GM10847 (cell line): ENCODE measurements around the gene PRPS1.

Experiments
- POLR2A ChIP-seq: IDR thresholded peaks from 2 replicates; pipeline ENCODE4 v1.6.1; 2011; ENCODE audit not compliant: insufficient read length; ENCODE audit errors: extremely low read depth

The PRPS1 gene

DNA sequence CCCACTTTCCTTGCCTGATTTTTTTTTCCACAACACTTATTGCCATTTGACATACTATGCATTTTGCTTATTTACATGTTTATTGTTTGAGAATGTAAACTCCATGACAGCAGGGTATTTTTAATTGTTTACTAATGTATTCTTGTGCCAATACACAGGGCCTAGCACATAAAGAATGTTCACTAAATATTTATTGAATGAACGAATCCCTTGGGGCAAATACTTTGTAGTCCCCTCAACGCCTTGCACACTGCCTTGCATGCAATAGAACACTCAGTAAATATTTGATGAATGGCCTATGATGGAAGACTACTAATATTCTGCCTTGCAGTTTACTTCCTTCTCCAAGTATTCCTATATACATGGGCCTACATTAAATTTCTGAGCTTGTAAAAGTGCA is 1.4 kb upstream of the PRPS1 start:
- no peak for TF ChIP-seq POLR2A

DNA sequence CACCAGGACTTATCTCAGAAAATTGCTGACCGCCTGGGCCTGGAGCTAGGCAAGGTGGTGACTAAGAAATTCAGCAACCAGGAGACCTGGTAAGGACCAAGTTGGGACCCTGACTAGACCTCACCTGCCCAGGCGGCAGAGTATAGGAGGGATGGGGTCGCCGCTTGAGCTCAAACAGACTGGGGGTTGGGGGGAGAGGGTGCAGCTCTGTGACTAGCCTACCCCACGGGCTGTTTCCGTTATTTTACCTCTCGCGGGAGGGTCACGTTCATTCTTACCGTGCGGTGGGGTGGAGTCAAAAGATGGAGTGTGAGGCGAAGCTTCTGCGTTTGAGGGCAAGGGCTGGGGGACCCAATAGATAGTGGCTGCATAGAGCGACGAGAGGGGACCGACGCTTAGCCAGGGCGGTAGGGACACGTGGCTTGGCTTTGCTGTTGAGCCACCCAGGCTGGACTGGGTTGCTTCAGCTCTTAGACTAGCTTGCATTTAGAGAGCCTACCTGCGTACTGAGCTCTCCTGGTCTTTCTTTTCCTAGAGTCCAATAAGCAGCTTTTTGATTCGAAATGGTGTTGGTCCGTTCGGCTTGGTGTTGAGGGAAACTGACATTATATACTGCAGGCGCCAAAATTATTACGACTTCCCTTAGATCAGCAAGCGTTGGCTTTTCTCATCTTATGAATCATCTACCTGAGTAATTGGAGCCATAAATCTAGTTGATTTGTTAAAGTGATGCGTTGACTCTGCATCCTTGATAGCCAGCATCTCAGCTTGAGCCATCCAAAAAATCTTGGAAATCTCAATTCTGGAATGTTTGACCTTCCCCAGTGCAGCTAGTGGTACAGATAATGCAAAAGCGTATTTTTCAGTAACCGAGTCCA is 591 bp downstream of the PRPS1 start:
- no peak for TF ChIP-seq POLR2A

DNA sequence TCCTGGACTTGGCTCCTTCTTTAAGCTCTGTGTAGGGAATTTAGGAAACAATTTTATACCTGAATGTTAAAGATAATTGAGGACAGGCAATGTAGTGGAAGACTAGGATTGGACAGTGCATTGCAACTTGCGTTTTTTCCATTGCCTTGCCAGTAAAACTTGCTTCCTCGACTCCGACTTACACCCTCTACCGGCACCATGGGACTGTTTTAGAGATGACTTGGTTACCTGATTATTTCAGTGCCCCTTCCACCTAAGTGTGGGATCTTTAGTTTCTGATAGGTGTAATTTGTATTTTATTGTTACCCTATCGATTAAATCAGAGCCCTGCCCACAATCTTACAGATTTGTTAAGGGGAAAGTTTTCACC is 1.2 kb downstream of the PRPS1 start:
- TF ChIP-seq POLR2A, result no peak

GRCh38 chrX:107630031-107630689 is 1.9 kb downstream of the PRPS1 start:
- TF ChIP-seq POLR2A, result no peak

GRCh38 chrX:107632346-107632745 is 4.0 kb downstream of the PRPS1 start:
- TF ChIP-seq POLR2A, result no peak

DNA sequence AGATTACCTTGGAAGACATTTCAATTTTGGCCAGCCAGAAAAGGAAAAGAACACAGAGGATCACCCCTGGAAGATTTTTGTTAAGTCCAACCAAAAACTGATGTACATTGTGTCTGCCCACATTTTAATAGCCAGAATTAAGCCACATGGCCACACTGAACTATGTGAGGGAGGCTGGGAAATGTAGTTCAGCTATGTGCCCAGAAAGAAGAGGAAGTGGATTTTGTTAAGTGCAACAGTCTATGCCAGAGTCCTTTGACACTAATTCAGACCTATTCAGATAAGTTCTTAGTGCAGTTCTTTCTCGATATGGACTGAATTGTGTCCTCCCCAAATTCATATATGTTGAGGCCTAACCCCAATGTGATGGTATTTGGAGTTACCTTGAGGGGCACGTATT is 18.4 kb downstream of the PRPS1 start:
- TF ChIP-seq POLR2A, result no peak

GRCh38 chrX:107648332-107648731 is 20.0 kb downstream of the PRPS1 start:
- TF ChIP-seq POLR2A, result no peak

- no peak for TF ChIP-seq POLR2A
Observed at GRCh38 chrX:107654566-107654871, 26.2 kb downstream of the PRPS1 start.

DNA sequence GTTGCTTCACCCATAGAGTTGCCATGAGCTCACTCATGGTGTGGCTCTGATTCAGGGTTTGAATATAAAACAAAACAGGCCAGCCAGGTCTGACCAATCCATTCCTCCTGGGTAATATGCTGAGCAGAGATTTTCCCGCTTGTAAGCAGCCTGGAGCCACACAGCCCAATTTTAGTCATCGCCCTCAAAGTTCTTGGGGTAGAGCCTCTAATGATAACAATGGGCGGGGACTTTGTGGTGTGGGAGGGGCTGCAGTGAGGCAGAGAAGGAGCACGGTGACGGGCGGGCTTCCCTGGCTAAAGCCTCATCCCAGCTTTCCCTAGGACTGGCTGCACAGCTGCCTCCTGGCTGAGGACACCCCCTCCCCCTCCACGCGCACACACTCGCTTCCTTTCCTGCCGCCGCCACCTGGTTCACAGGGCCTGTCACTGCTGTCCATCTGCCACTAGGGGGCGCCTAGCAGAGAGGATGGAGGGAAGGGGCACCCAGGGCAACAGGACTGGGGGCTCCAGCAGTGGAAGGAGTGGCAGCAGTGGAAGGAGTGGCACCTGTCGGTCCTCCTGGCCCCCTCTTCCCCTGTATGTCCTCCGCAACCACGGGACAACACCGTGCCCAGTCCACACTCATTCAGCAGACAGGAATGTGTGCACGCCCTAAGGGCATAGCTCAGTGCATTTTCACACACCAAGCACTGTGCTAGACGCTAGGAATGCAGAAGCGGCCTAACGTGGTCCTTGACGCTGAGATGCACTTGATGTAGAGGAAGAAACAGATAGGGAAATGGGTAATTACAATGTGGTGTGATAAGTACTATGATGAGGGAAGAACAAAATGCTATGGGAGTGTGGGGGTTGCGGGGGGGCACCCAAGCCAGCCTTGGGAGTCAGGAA is 26.8 kb downstream of the PRPS1 start:
- TF ChIP-seq POLR2A, result no peak

DNA sequence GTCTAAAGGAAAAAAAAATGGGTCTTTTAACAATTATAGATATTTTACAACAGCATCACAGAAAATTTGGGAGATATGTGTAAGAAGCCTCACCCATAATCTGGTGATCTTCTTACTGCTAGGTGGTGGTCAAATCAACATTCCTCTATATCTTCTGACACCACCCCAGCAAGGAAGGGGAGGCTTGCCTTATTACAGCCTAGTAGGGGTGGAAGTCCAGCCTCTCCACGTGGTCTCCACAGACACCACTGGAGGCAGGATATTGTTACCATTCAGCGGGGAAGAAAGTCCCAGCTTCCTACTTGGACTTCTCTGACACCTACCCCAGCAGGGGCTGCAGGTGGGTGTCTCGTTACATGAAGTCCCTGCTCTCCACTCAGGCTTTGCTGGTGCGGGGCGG is 28.7 kb downstream of the PRPS1 start:
- TF ChIP-seq POLR2A, result no peak

DNA sequence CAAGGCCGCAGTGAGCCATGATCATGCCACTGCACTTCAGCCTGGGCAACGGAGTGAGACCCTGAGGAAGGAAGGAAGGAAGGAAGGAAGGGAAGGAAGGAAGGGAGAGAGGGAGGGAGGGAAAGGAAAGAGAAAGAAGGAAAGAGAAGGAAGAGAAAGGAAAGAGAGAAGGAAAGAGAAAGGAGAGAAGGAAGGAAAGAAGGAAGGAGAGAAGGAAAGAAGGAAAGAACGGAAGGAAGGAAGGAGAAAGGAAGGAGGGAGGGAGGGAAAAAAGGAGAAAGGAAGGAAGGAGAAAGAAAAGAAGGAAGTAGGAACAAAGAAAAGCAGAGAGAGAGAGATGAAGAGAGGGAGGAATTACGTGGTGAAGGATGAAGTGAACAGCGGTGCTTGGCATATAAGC is 30.4 kb downstream of the PRPS1 start:
- no peak for TF ChIP-seq POLR2A

DNA sequence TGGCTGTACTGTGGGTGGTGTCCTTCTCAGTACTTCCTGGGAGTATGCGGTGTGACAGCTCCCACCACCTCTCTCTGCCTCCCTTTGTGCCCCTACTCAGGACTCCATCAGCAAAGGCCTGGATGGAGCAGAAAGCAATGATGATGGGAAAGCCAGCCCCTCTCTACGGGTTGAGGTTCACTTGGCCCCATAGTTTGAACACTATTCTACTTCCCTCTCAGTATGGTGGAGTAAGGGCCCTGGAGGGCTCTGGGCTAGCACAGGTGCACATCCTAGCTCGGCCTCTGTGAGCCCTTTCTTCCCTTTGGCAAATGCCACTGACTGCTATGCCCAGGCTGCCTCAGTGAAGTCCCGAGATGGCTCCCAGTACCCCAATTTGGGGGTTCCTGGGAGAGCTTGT is 31.0 kb downstream of the PRPS1 start:
- no peak for TF ChIP-seq POLR2A

- TF ChIP-seq POLR2A, result no peak
Observed at GRCh38 chrX:107659768-107660167, 31.5 kb downstream of the PRPS1 start.

GRCh38 chrX:107662145-107662544 is 33.8 kb downstream of the PRPS1 start:
- TF ChIP-seq POLR2A, result no peak

DNA sequence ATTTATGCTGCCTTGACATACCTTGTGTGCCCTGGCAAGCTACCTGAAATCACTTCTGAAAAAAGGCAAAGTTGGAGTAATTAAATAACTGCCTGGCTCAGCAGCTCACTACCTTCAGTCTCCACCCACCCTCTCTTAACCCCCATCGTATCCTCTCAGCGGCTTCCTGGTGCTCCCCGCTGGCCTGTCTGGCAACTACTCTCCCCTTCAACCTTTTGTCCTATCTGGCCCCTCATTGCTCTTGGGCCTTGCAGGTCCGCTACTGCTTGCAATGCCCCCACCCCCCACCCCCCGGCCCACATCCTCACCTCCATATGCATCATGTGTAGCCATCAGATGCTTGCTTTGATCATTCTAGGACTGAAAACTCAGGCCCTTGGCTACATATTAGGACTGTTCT is 34.5 kb downstream of the PRPS1 start:
- TF ChIP-seq POLR2A, result no peak

GRCh38 chrX:107666931-107667330 is 38.6 kb downstream of the PRPS1 start:
- no peak for TF ChIP-seq POLR2A

DNA sequence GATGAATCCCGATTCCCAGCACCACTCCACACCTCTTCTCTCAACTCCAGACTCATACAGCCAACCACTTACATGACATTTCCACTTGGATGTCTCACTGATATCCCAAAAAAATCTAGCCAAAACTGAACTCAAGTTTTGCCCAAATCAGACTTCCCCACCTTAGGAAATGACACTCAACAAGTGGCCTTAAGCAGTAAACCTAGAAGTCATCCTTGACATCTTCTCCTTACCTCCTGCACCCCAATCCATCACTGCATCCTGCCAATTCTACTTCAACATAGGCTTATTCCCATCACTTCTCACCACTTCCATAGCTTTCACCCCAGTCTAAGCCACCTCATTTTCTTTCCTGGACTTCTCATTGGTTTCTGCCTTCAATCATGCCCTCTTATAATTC is 39.1 kb downstream of the PRPS1 start:
- TF ChIP-seq POLR2A, result no peak

- no peak for TF ChIP-seq POLR2A
Observed at GRCh38 chrX:107669261-107669660, 41.0 kb downstream of the PRPS1 start.
